GM18507 (cell line): ENCODE data around the gene CDK15.
"Not testable (repeated sequence)": the region's sequence is repeated elsewhere in the genome, so short reads cannot be mapped to it uniquely, and the experiment has no call there.

Experiments used
- DNase-seq: peaks from one replicate; pipeline ENCODE4 v3.0.0; 2011; ENCODE audit warnings: low read depth; ENCODE audit not compliant: insufficient read length; ENCODE audit errors: extremely low spot score
- FAIRE-seq: peaks from 2 replicates; lab custom pipeline; 2011; peaks lifted over from hg19 to GRCh38; lab: Jason Lieb, UNC

Gene CDK15

GRCh38 chr2:201820383-201821007, 14.2 kb downstream of the CDK15 start:
- no peak for DNase-seq

GRCh38 chr2:201821080-201821479, 14.7 kb downstream of the CDK15 start:
- no peak for DNase-seq

More at GRCh38 chr2:201820383-201821007, 14.2 kb downstream of the CDK15 start:
- no peak for FAIRE-seq

GRCh38 chr2:201824212-201824611, 17.9 kb downstream of the CDK15 start:
- no peak for FAIRE-seq
- no peak for DNase-seq

More at GRCh38 chr2:201821080-201821479, 14.7 kb downstream of the CDK15 start:
- FAIRE-seq: no peak

- DNase-seq: no peak
- FAIRE-seq: no peak
Measured at GRCh38 chr2:201827621-201828020, 21.3 kb downstream of the CDK15 start.

- no peak for FAIRE-seq
Measured at GRCh38 chr2:201828220-201828619, 21.9 kb downstream of the CDK15 start.

GRCh38 chr2:201830666-201831065, 24.3 kb downstream of the CDK15 start:
- no peak for FAIRE-seq

More at GRCh38 chr2:201828220-201828619, 21.9 kb downstream of the CDK15 start:
- DNase-seq: no peak

GRCh38 chr2:201831469-201831868, 25.1 kb downstream of the CDK15 start:
- FAIRE-seq (no peak), DNase-seq (no peak)

More at GRCh38 chr2:201830666-201831065, 24.3 kb downstream of the CDK15 start:
- no peak for DNase-seq

- FAIRE-seq (no peak), DNase-seq (no peak)
Measured at GRCh38 chr2:201833781-201834180, 27.4 kb downstream of the CDK15 start.

GRCh38 chr2:201835066-201835465, 28.7 kb downstream of the CDK15 start:
- no peak for FAIRE-seq
- DNase-seq: no peak

GRCh38 chr2:201837391-201837790, 31.1 kb downstream of the CDK15 start:
- DNase-seq: no peak
- FAIRE-seq: no peak

GRCh38 chr2:201837824-201838431, 31.6 kb downstream of the CDK15 start:
- DNase-seq (no peak), FAIRE-seq (no peak)

- DNase-seq: no peak
- FAIRE-seq: no peak
Measured at GRCh38 chr2:201839727-201840126, 33.4 kb downstream of the CDK15 start.

- DNase-seq: no peak
- no peak for FAIRE-seq
Measured at GRCh38 chr2:201840726-201841125, 34.4 kb downstream of the CDK15 start.

- no peak for FAIRE-seq
- no peak for DNase-seq
Measured at GRCh38 chr2:201842131-201842860, 36.0 kb downstream of the CDK15 start.

- not testable (repeated sequence) for FAIRE-seq, DNase-seq
Measured at GRCh38 chr2:201844922-201845321, 38.6 kb downstream of the CDK15 start.

- FAIRE-seq (no peak), DNase-seq (no peak)
Measured at GRCh38 chr2:201847481-201847880, 41.1 kb downstream of the CDK15 start.

GRCh38 chr2:201852462-201852861, 46.1 kb downstream of the CDK15 start:
- DNase-seq (no peak), FAIRE-seq (no peak)

GRCh38 chr2:201852878-201853415, 46.6 kb downstream of the CDK15 start:
- DNase-seq (no peak), FAIRE-seq (no peak)

GRCh38 chr2:201854221-201854801, 48.0 kb downstream of the CDK15 start:
- DNase-seq: no peak
- no peak for FAIRE-seq

GRCh38 chr2:201854841-201855240, 48.5 kb downstream of the CDK15 start:
- no peak for FAIRE-seq
- DNase-seq: no peak
